Nephron (organoid): Measurements from ENCODE around the gene FTO.

ENCODE experiments used
- H3K27ac Mint-ChIP-seq, 3 experiments: 2 replicates each; pipeline ENCODE4 v1.8.0; 2020; ENCODE audit warnings: mixed read lengths in 3 of 3, mild to moderate bottlenecking in 2 of 3, moderate library complexity in 1 of 3
- H3K27me3 Mint-ChIP-seq: 2 replicates; pipeline ENCODE4 v1.8.0; 2021; ENCODE audit warnings: low read depth, mild to moderate bottlenecking, moderate library complexity, mixed read lengths
- H3K36me3 Mint-ChIP-seq: 2 replicates; pipeline ENCODE4 v1.8.0; 2020; ENCODE audit warnings: low read depth, mixed read lengths
- H3K4me1 Mint-ChIP-seq: 2 replicates; pipeline ENCODE4 v1.8.0; 2020; ENCODE audit warnings: mixed read lengths
- H3K4me3 Mint-ChIP-seq, 3 experiments: 2 replicates each; pipeline ENCODE4 v1.8.0; 2020; ENCODE audit warnings: mild to moderate bottlenecking in 3 of 3, mixed read lengths in 3 of 3, moderate library complexity in 2 of 3
- H3K9me3 Mint-ChIP-seq: 2 replicates; pipeline ENCODE4 v1.8.0; 2020; ENCODE audit warnings: mixed read lengths
- TF ChIP-seq, protein P1 (sequence below), 3 experiments: fragments of 200-600 bp; sonication (generic); IDR thresholded peaks; one replicate each; pipeline ENCODE4 v1.5.0; 2021; ENCODE audit warnings: antibody characterized with exemption in 3 of 3; ENCODE audit not compliant: unreplicated experiment in 3 of 3

Gene FTO

DNA sequence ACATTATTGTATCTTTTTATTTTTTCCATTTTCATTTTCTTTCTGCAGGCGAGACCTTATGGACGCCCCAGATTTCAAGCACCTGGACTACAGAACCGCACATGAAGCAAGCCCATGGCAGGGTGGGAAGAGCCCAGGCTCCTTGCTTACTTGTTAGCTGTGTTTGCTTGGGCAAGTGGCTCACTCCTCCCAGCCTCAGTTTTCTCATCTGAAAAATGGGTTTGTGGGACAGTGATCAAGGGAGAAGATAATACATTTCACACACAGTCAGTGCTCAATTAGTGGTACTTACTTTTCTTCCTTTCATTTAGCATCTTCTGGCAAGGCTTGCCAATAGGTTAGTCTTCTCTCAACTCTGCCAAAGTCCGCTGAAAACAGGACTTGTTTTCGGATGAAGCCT, 465.2 kb downstream of the FTO start:
- Mint-ChIP-seq H3K36me3 (no peaks in the 10 kb centered on the region), H3K27ac (no peak overlapping the region), H3K27me3 (peaks cover 41% of the 10 kb centered on the region), H3K9me3 (no peaks in the 10 kb centered on the region), H3K4me3 (no peak overlapping the region), H3K4me1 (no peaks in the 10 kb centered on the region)
- TF ChIP-seq, protein P1, sequence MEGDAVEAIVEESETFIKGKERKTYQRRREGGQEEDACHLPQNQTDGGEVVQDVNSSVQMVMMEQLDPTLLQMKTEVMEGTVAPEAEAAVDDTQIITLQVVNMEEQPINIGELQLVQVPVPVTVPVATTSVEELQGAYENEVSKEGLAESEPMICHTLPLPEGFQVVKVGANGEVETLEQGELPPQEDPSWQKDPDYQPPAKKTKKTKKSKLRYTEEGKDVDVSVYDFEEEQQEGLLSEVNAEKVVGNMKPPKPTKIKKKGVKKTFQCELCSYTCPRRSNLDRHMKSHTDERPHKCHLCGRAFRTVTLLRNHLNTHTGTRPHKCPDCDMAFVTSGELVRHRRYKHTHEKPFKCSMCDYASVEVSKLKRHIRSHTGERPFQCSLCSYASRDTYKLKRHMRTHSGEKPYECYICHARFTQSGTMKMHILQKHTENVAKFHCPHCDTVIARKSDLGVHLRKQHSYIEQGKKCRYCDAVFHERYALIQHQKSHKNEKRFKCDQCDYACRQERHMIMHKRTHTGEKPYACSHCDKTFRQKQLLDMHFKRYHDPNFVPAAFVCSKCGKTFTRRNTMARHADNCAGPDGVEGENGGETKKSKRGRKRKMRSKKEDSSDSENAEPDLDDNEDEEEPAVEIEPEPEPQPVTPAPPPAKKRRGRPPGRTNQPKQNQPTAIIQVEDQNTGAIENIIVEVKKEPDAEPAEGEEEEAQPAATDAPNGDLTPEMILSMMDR (IDR thresholded peaks at IDR 0.05; ENCODE audit: unreplicated experiment in 3 of 3) = no peak

DNA sequence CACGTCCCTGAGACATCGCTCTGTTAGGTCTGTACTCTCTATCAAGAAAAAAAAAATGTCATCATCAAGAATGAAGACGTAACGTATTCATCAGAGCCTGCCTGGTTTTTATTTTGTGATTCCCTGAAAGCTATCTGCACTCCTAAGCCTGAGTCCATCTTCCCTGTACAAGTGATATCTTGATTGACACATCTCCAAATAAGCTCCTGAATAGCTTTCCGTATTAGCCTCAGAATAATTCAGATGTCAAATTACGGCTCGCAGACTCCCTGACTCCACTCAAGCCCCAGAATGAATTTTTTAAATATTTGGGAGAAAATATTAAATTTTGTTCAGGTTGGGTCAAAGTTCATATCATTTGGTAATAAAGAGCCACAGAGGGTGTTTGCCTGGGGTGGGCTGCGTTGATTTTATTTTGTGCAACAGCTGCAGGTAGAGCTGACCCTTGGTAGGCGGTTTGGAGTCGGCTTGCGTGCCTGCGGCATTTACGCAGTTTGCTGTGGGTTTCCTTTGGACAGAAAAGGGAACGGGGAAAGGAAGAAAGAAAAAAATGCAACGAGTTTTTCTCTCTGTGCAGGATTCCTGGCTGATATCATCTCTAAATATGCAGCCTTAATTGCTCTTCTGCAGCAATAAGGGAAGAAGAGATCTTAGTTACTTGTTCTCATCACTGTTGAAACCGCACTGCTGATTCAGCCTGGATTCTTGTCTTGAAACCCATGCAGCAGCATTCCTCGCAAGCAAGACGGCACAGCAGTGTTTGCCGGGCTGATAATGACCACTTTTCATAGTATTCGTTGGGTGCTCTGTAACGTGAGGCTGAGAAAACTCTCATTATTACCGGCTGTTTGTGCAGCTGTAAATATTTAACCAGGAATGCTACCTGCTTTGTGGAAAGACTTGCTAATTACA, 467.9 kb downstream of the FTO start:
- Mint-ChIP-seq H3K9me3 (no peaks in the 10 kb centered on the region), H3K27me3 (peaks cover 50% of the 10 kb centered on the region), H3K36me3 (no peaks in the 10 kb centered on the region), H3K4me1 (peaks cover 16% of the 10 kb centered on the region), H3K27ac (no peak overlapping the region), H3K4me3 (no peak overlapping the region)
- TF ChIP-seq, protein P1 (IDR thresholded peaks at IDR 0.05; ENCODE audit: unreplicated experiment in 3 of 3) = no peak

DNA sequence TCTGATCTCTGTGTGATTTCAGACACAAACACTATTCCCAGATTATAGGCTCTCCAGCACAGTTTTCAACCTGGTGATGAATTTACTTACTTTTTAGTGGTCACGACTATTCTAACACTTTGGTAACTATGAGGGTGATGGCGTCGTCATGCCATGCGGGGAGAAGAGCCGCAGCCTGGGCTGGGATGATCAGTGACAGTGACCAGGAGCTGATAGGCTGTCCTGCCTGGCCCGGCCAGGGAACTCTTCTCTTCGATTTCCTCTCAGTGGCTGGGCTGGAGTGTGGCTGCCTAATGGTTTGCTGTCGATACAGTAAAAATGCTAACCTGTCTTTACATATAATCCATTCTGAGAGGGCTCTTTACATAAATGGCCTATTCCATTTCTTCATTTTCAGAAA, 469.5 kb downstream of the FTO start:
- H3K27ac Mint-ChIP-seq = no peak overlapping the region
- peaks cover 49% of the 10 kb centered on the region for H3K27me3 Mint-ChIP-seq
- peaks cover 32% of the 10 kb centered on the region for H3K4me1 Mint-ChIP-seq
- H3K4me3 Mint-ChIP-seq = no peak overlapping the region
- TF ChIP-seq, protein P1 (IDR thresholded peaks at IDR 0.05; ENCODE audit: unreplicated experiment in 3 of 3) = no peak
- no peaks in the 10 kb centered on the region for H3K9me3 Mint-ChIP-seq
- no peaks in the 10 kb centered on the region for H3K36me3 Mint-ChIP-seq

DNA sequence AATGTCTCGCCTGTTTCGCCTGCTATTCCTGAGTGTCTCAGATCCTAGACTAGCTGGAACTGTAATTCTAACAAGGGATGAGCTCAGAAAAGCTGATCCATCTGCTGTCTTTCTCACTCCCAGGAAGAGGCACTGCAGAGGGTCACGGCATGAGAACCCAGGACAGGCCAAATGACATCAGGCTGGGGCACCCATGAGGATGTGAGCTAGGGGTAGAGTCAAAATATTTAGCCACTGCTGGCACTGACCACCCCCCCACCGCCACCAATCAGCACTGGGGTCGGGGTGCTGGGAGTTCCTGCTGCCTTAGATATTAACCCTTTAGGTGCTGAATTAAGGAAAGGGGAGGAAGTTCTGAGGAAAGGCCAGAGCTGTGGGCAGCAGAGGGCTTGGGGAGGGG, 470.2 kb downstream of the FTO start:
- TF ChIP-seq, protein P1 (IDR thresholded peaks at IDR 0.05; ENCODE audit: unreplicated experiment in 3 of 3) = no peak
- Mint-ChIP-seq H3K27ac (no peak overlapping the region), H3K9me3 (no peaks in the 10 kb centered on the region), H3K27me3 (peaks cover 47% of the 10 kb centered on the region), H3K4me1 (peaks cover 34% of the 10 kb centered on the region), H3K36me3 (no peaks in the 10 kb centered on the region), H3K4me3 (no peak overlapping the region)

DNA sequence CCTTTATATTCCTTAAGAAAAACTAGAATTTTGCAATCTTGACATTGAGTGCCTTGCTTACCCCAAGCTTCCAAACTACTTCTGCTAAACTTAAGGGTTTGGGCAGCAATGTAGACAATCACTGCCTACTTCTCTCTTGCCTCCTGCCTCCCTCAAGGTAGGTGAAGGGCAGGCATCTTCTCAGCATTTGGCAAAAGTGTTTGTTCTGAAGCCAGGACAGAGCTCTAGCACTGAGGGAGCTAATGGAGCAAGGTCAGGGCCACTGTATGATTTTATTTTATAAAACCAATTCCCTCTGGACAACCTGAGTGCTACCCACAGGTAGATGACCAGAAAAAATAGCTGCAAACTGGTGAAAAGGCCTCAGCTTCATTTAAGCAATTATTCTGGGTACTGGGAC, 470.8 kb downstream of the FTO start:
- H3K9me3 Mint-ChIP-seq = no peaks in the 10 kb centered on the region
- peaks cover 47% of the 10 kb centered on the region for H3K27me3 Mint-ChIP-seq
- no peak overlapping the region for H3K4me3 Mint-ChIP-seq
- no peak overlapping the region for H3K27ac Mint-ChIP-seq
- no peaks in the 10 kb centered on the region for H3K36me3 Mint-ChIP-seq
- TF ChIP-seq, protein P1 (IDR thresholded peaks at IDR 0.05; ENCODE audit: unreplicated experiment in 3 of 3) = no peak
- peaks cover 34% of the 10 kb centered on the region for H3K4me1 Mint-ChIP-seq

DNA sequence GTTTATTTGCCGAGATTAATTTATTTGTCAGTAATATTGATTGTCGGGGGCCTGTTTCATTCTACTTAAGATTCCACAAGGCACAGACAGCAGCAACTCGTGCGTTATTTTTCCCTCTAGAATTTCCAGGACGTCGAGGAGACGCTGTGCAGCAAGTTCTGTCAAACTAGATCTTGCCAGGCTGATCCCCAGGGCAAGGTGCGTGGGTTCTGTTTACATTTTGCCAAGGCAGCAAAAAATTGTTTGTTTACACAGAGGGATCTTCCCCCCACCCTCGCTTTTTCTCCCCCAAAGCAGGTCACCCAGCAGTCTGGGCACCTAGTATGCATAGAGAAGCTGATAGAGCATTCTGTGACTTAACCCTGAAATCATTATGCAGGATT, 471.2 kb downstream of the FTO start:
- no peaks in the 10 kb centered on the region for H3K9me3 Mint-ChIP-seq
- H3K27me3 Mint-ChIP-seq = peaks cover 47% of the 10 kb centered on the region
- TF ChIP-seq, protein P1 (IDR thresholded peaks at IDR 0.05; ENCODE audit: unreplicated experiment in 3 of 3) = no peak
- no peaks in the 10 kb centered on the region for H3K36me3 Mint-ChIP-seq
- no peak overlapping the region for H3K4me3 Mint-ChIP-seq
- H3K27ac Mint-ChIP-seq = no peak overlapping the region
- peaks cover 34% of the 10 kb centered on the region for H3K4me1 Mint-ChIP-seq
